Measurements from ENCODE around the gene AEBP1. TPM values are rescaled to one million over a fixed set of nuclear protein-coding genes. Genes with fewer than 3 reads are reported as not detected.

AEBP1 gene
- polyA plus RNA-seq, 4 donors, result 58.4 to 82.4 (median 73.4) TPM

GRCh38 chr7:44102846-44103565 is 1.1 kb upstream of the AEBP1 start:
- DNase-seq (ENCODE audit: low read depth in 4 of 4, low spot score in 2 of 4), result no peak

- DNase-seq (ENCODE audit: low read depth in 4 of 4, low spot score in 2 of 4), result no peak
These were observed 601 bp upstream of the AEBP1 start for GRCh38 chr7:44103566-44103922.

GRCh38 chr7:44104860-44105771 is 971 bp downstream of the AEBP1 start:
- DNase-seq (ENCODE audit: low read depth in 4 of 4, low spot score in 2 of 4), result no peak

GRCh38 chr7:44105832-44106231 is 1.7 kb downstream of the AEBP1 start:
- no peak for DNase-seq (ENCODE audit: low read depth in 4 of 4, low spot score in 2 of 4)

GRCh38 chr7:44106311-44107065 is 2.3 kb downstream of the AEBP1 start:
- DNase-seq (ENCODE audit: low read depth in 4 of 4, low spot score in 2 of 4), result no peak

- no peak for DNase-seq (ENCODE audit: low read depth in 4 of 4, low spot score in 2 of 4)
These were observed 3.2 kb downstream of the AEBP1 start for GRCh38 chr7:44107116-44107960.

GRCh38 chr7:44107961-44108767 is 4.0 kb downstream of the AEBP1 start:
- no peak for DNase-seq (ENCODE audit: low read depth in 4 of 4, low spot score in 2 of 4)

GRCh38 chr7:44108768-44109750 is 4.9 kb downstream of the AEBP1 start:
- no peak for DNase-seq (ENCODE audit: low read depth in 4 of 4, low spot score in 2 of 4)

- DNase-seq (ENCODE audit: low read depth in 4 of 4, low spot score in 2 of 4), result no peak
These were observed 5.8 kb downstream of the AEBP1 start for GRCh38 chr7:44109991-44110390.

GRCh38 chr7:44110719-44111635 is 6.8 kb downstream of the AEBP1 start:
- DNase-seq (ENCODE audit: low read depth in 4 of 4, low spot score in 2 of 4), result no peak

GRCh38 chr7:44111761-44112160 is 7.6 kb downstream of the AEBP1 start:
- no peak for DNase-seq (ENCODE audit: low read depth in 4 of 4, low spot score in 2 of 4)

- DNase-seq (ENCODE audit: low read depth in 4 of 4, low spot score in 2 of 4), result no peak
These were observed 8.3 kb downstream of the AEBP1 start for GRCh38 chr7:44112231-44112996.

GRCh38 chr7:44112997-44113763 is 9.0 kb downstream of the AEBP1 start:
- DNase-seq (ENCODE audit: low read depth in 4 of 4, low spot score in 2 of 4), result no peak

- DNase-seq (ENCODE audit: low read depth in 4 of 4, low spot score in 2 of 4), result no peak
These were observed 9.7 kb downstream of the AEBP1 start for GRCh38 chr7:44113764-44114354.

GRCh38 chr7:44114586-44115310 is 10.6 kb downstream of the AEBP1 start:
- DNase-seq (ENCODE audit: low read depth in 4 of 4, low spot score in 2 of 4), result no peak

Data from left renal cortex interstitium (tissue), 4 donors.